ENCODE data around the gene EVC2.

The EVC2 gene

GRCh38 chr4:5666741-5667140, 41.6 kb downstream of the EVC2 start:
- no peak for DNase-seq (ENCODE audit: low spot score)

- DNase-seq (ENCODE audit: low spot score) = no peak
These were observed 43.6 kb downstream of the EVC2 start for GRCh38 chr4:5664778-5665177.

GRCh38 chr4:5662555-5662954, 45.8 kb downstream of the EVC2 start:
- no peak for DNase-seq (ENCODE audit: low spot score)

- DNase-seq (ENCODE audit: low spot score) = no peak
These were observed 47.1 kb downstream of the EVC2 start for GRCh38 chr4:5661237-5661636.

- no peak for DNase-seq (ENCODE audit: low spot score)
These were observed 48.2 kb downstream of the EVC2 start for GRCh38 chr4:5660185-5660584.

- DNase-seq (ENCODE audit: low spot score) = no peak
These were observed 49.4 kb downstream of the EVC2 start for GRCh38 chr4:5658974-5659373.

GRCh38 chr4:5656415-5656814, 51.9 kb downstream of the EVC2 start:
- DNase-seq (ENCODE audit: low spot score) = no peak

- no peak for DNase-seq (ENCODE audit: low spot score)
These were observed 53.6 kb downstream of the EVC2 start for GRCh38 chr4:5654791-5655190.

GRCh38 chr4:5651089-5651488, 57.3 kb downstream of the EVC2 start:
- no peak for DNase-seq (ENCODE audit: low spot score)

GRCh38 chr4:5650040-5650439, 58.3 kb downstream of the EVC2 start:
- DNase-seq (ENCODE audit: low spot score) = no peak

GRCh38 chr4:5647351-5647750, 61.0 kb downstream of the EVC2 start:
- no peak for DNase-seq (ENCODE audit: low spot score)

- no peak for DNase-seq (ENCODE audit: low spot score)
These were observed 68.3 kb downstream of the EVC2 start for GRCh38 chr4:5640096-5640495.

GRCh38 chr4:5639556-5639955, 68.8 kb downstream of the EVC2 start:
- DNase-seq (ENCODE audit: low spot score) = no peak

- DNase-seq (ENCODE audit: low spot score) = no peak
These were observed 69.4 kb downstream of the EVC2 start for GRCh38 chr4:5638976-5639375.

GRCh38 chr4:5638316-5638715, 70.0 kb downstream of the EVC2 start:
- DNase-seq (ENCODE audit: low spot score) = no peak

GRCh38 chr4:5636766-5637670, 71.3 kb downstream of the EVC2 start:
- DNase-seq (ENCODE audit: low spot score) = no peak

GRCh38 chr4:5635826-5636195, 72.5 kb downstream of the EVC2 start:
- DNase-seq (ENCODE audit: low spot score) = no peak

- no peak for DNase-seq (ENCODE audit: low spot score)
These were observed 75.8 kb downstream of the EVC2 start for GRCh38 chr4:5632571-5632970.

GRCh38 chr4:5632066-5632440, 76.3 kb downstream of the EVC2 start:
- DNase-seq (ENCODE audit: low spot score) = no peak

- no peak for DNase-seq (ENCODE audit: low spot score)
These were observed 76.8 kb downstream of the EVC2 start for GRCh38 chr4:5631352-5632065.

GRCh38 chr4:5630762-5631161, 77.6 kb downstream of the EVC2 start:
- DNase-seq (ENCODE audit: low spot score) = no peak

GRCh38 chr4:5629542-5629941, 78.8 kb downstream of the EVC2 start:
- DNase-seq (ENCODE audit: low spot score) = no peak

GRCh38 chr4:5626913-5627312, 81.4 kb downstream of the EVC2 start:
- no peak for DNase-seq (ENCODE audit: low spot score)

- DNase-seq (ENCODE audit: low spot score) = no peak
These were observed 85.8 kb downstream of the EVC2 start for GRCh38 chr4:5622596-5622995.

All from CD4-positive, alpha-beta T cell treated with Interleukin-2 at 100 ng/mL for 4 hours (primary cell).